Right lobe of liver (tissue), 6 donors: Measurements from ENCODE around the gene SAPCD1. TPM values are rescaled to one million over a fixed set of nuclear protein-coding genes. Genes with fewer than 3 reads are reported as not detected.

Source experiments
- ATAC-seq, 4 donors: fragments of 200-7000 bp; cut with Tn5 transposase; one replicate each; pipeline ENCODE4 v1.9.1; 2020; ENCODE audit warnings: mild to moderate bottlenecking in 4 of 4, moderate library complexity in 4 of 4
- DNase-seq, 3 donors: peaks; one replicate each; pipeline ENCODE4 v3.0.0-alpha.2; 2020
- H3K27ac ChIP-seq, 3 donors: fragments of 200-600 bp; one replicate each; pipeline ENCODE4 v1.8.0; 2022
- H3K27me3 ChIP-seq, 2 donors: fragments of 200-600 bp; one replicate each; pipeline ENCODE4 v1.8.0; 2022
- H3K36me3 ChIP-seq, 4 donors: fragments of 200-600 bp; sonication (generic) in 1 of 4; one replicate each; pipeline versions ENCODE4 v1.5.1 to v1.8.0; 2017 to 2022; ENCODE audit warnings: control low read depth in 1 of 4
- H3K4me1 ChIP-seq, 4 donors: fragments of 200-600 bp; sonication (generic) in 1 of 4; one replicate each; pipeline versions ENCODE4 v1.5.1 to v1.8.0; 2017 to 2022; ENCODE audit warnings: control low read depth in 1 of 4
- H3K4me3 ChIP-seq, 3 donors: fragments of 200-600 bp; one replicate each; pipeline ENCODE4 v1.8.0; 2022
- H3K9me3 ChIP-seq, 4 donors: fragments of 200-600 bp; sonication (generic) in 1 of 4; one replicate each; pipeline versions ENCODE4 v1.5.1 to v1.8.0; 2017 to 2022; ENCODE audit warnings: control low read depth in 1 of 4
- CTCF ChIP-seq, 4 donors: fragments of 200-600 bp in 3 of 4; fragments of 450-650 bp in 1 of 4; IDR thresholded peaks; one replicate each; pipeline versions ENCODE4 v1.5.1 to v1.8.0; 2016 to 2022; ENCODE audit warnings: antibody characterized with exemption in 4 of 4, mild to moderate bottlenecking in 2 of 4
- POLR2A ChIP-seq: fragments of 450-650 bp; IDR thresholded peaks from one replicate; pipeline ENCODE4 v1.6.1; 2017; ENCODE audit warnings: antibody characterized with exemption, mild to moderate bottlenecking
- WGBS: methylation state at CpG from one replicate; pipeline ENCODE4 v1.1.6; 2018; ENCODE audit warnings: low coverage, low lambda C conversion rate; ENCODE audit not compliant: insufficient coverage; ENCODE audit errors: missing lambda C conversion rate; 5-methylcytosine and 5-hydroxymethylcytosine counted together
- intact Hi-C, 2 donors: fragments of 100-400 bp; cut with DNase I; formaldehyde crosslinking; loops; one replicate each; pipeline versions ENCODE4 v1.11.2 to v1.14.1; 2022
- total RNA-seq, 6 experiments: library from RNA; depleted of rRNA in 2 of 6; stranded (reverse); fragments of >200 nt in 2 of 6; fragmentation: NEBNext Ultra II Directional in 3 of 6; extraction: Animal tissue kit (Norgen Biotek cat#: 25700) in 3 of 6; gene quantifications; one replicate each; pipeline versions ENCODE4 v1.1.0 to v1.2.4, GENCODE V29; 2016 to 2023
- donor health status: DM: no; HTN: yes; CAD: no.
- donor health status: DM: no; HTN: no; CAD: no.
- donor health status: DM: no; HTN: no; CAD: no.
- donor health status: DM: no; HTN: yes; CAD: no.
- donor health status: DM: no; HTN: yes; CAD: no.

Gene SAPCD1
- total RNA-seq, 6 experiments from 2014 or later = 0.62 to 1.6 (median 0.90) TPM; not detected in 1

- H3K9me3 ChIP-seq = no peaks in the 10 kb centered on the region
- ATAC-seq (no peak), DNase-seq (no peak)
- peaks cover 0 to 11% (median 3%) of the 10 kb centered on the region in 4 donors for H3K4me1 ChIP-seq
- no peak overlapping the region for H3K4me3 ChIP-seq
- 93% methylated on average over 5 of the region's 23 CpGs for WGBS
- no peak overlapping the region for H3K27ac ChIP-seq
- TF ChIP-seq POLR2A (no peak), CTCF (IDR thresholded peaks at IDR 0.05) (no peak)
- intact Hi-C loops = no loop called here
- H3K27me3 ChIP-seq = no peaks in the 10 kb centered on the region
- peaks cover 0 to 43% (median 22%) of the 10 kb centered on the region in 4 donors for H3K36me3 ChIP-seq
Observed at GRCh38 chr6:31781244-31782125, 19.0 kb downstream of the SAPCD1 start.

- ATAC-seq (no peak), DNase-seq (no peak)
- TF ChIP-seq POLR2A = no peak
- no peak for TF ChIP-seq CTCF (IDR thresholded peaks at IDR 0.05)
- intact Hi-C loops = no loop called here
- Histone ChIP-seq H3K4me1 (peaks cover 0 to 3% (median 0%) of the 10 kb centered on the region in 4 donors), H3K4me3 (no peak overlapping the region), H3K27me3 (no peaks in the 10 kb centered on the region), H3K36me3 (peaks cover 0 to 43% (median 22%) of the 10 kb centered on the region in 4 donors), H3K9me3 (no peaks in the 10 kb centered on the region), H3K27ac (no peak overlapping the region)
- WGBS = 78% methylated on average over 4 of the region's 32 CpGs
Observed at GRCh38 chr6:31782126-31782855, 19.8 kb downstream of the SAPCD1 start.

- Histone ChIP-seq H3K27me3 (no peaks in the 10 kb centered on the region), H3K27ac (no peak overlapping the region), H3K4me3 (no peak overlapping the region), H3K36me3 (peaks cover 0 to 39% (median 22%) of the 10 kb centered on the region in 4 donors), H3K4me1 (no peaks in the 10 kb centered on the region), H3K9me3 (no peaks in the 10 kb centered on the region)
- no peak for TF ChIP-seq POLR2A
- TF ChIP-seq CTCF (IDR thresholded peaks at IDR 0.05) = no peak
- DNase-seq = no peak
- WGBS = 97% methylated on average over 9 of the region's 15 CpGs
- ATAC-seq = no peak
- intact Hi-C loops = no loop called here
Observed at GRCh38 chr6:31784098-31784925, 21.9 kb downstream of the SAPCD1 start.

GRCh38 chr6:31785475-31785874 is 23.0 kb downstream of the SAPCD1 start:
- Histone ChIP-seq H3K9me3 (no peaks in the 10 kb centered on the region), H3K4me3 (no peak overlapping the region), H3K36me3 (peaks cover 0 to 35% (median 17%) of the 10 kb centered on the region in 4 donors), H3K27me3 (no peaks in the 10 kb centered on the region), H3K4me1 (no peaks in the 10 kb centered on the region), H3K27ac (no peak overlapping the region)
- intact Hi-C loops = no loop called here
- ATAC-seq (peak in 1 of 4 donors; percentile 24), DNase-seq (peak in 1 of 3 donors; percentile 23)
- no peak for TF ChIP-seq POLR2A
- TF ChIP-seq CTCF (IDR thresholded peaks at IDR 0.05) = no peak
- 95% methylated on average over 6 of the region's 11 CpGs for WGBS
